IMR-90 (cell line): Measurements from ENCODE around the gene NAP1L1. TPM values are rescaled to one million over a fixed set of nuclear protein-coding genes. Genes with fewer than 3 reads are reported as not detected.

Experiments used
- ATAC-seq: fragments of 200-7000 bp; cut with Tn5 transposase; 2 replicates; pipeline ENCODE4 v1.9.1; 2020; ENCODE audit warnings: low read depth, mild to moderate bottlenecking, moderate library complexity
- BruUV-seq: library from RNA; stranded (reverse); fragments of 400-500 nt; replicated peaks from 2 replicates; lab custom pipeline; 2021; lab: Mats Ljungman, UMichigan
- CTCF ChIA-PET: fragments of 300-600 bp; formaldehyde crosslinking; extraction: SDS; loops from one replicate; lab custom pipeline; 2021; ENCODE audit warnings: antibody characterized with exemption; lab: Yijun Ruan, JAX
- POLR2A ChIA-PET: fragments of 300-600 bp; sonication (Branson Sonifier 250); formaldehyde crosslinking; loops from one replicate; lab custom pipeline; 2022; ENCODE audit warnings: antibody characterized with exemption; ENCODE audit not compliant: unreplicated experiment; lab: Charles Lee
- DNase-seq: peaks from one replicate; pipeline ENCODE4 v3.0.0; 2013
- H2AFZ ChIP-seq: replicated peaks from 2 replicates; pipeline ENCODE3; 2013; ENCODE audit warnings: low read length, mild to moderate bottlenecking; ENCODE audit not compliant: poor library complexity
- H2AK5ac ChIP-seq: 2 replicates; pipeline ENCODE4 v1.6.1; 2013; ENCODE audit warnings: low read depth, low read length, inconsistent platforms
- H2AK9ac ChIP-seq: replicated peaks from 2 replicates; pipeline ENCODE3; 2013; ENCODE audit warnings: mild to moderate bottlenecking, low read depth, low read length, moderate library complexity; ENCODE audit not compliant: poor library complexity
- H2BK120ac ChIP-seq: 2 replicates; pipeline ENCODE4 v1.6.1; 2013; ENCODE audit warnings: low read depth, low read length, inconsistent platforms
- H2BK15ac ChIP-seq: 3 replicates; pipeline ENCODE4 v1.6.1; 2013; ENCODE audit warnings: low read depth, low read length, inconsistent platforms
- H2BK20ac ChIP-seq: 2 replicates; pipeline ENCODE4 v1.6.1; 2013; ENCODE audit warnings: low read depth, mild to moderate bottlenecking, inconsistent platforms, low read length, moderate library complexity
- H2BK5ac ChIP-seq: 2 replicates; pipeline ENCODE4 v1.6.1; 2013; ENCODE audit warnings: mild to moderate bottlenecking, low read depth, low read length, inconsistent platforms; ENCODE audit not compliant: poor library complexity, severe bottlenecking
- H3K14ac ChIP-seq: replicated peaks from 2 replicates; pipeline ENCODE4 v1.6.1; 2013; ENCODE audit warnings: low read depth, low read length, inconsistent platforms
- H3K18ac ChIP-seq: 2 replicates; pipeline ENCODE4 v1.6.1; 2013; ENCODE audit warnings: low read depth, low read length, control low read depth
- H3K23ac ChIP-seq: 2 replicates; pipeline ENCODE4 v1.6.1; 2013; ENCODE audit warnings: low read depth, low read length, inconsistent platforms
- H3K27ac ChIP-seq: 2 replicates; pipeline ENCODE4 v1.5.1; 2013; ENCODE audit warnings: mild to moderate bottlenecking, control low read depth, low read length; ENCODE audit not compliant: insufficient read depth
- H3K27me3 ChIP-seq: 2 replicates; pipeline ENCODE4 v1.6.1; 2013; ENCODE audit warnings: low read length; ENCODE audit not compliant: control insufficient read depth, insufficient read depth
- H3K36me3 ChIP-seq: 2 replicates; pipeline ENCODE4 v1.6.1; 2013; ENCODE audit warnings: low read length, mixed read lengths; ENCODE audit not compliant: control insufficient read depth, insufficient read depth
- H3K4ac ChIP-seq: 2 replicates; pipeline ENCODE4 v1.6.1; 2013; ENCODE audit warnings: low read depth, low read length, inconsistent platforms
- H3K4me1 ChIP-seq: 2 replicates; pipeline ENCODE4 v1.6.1; 2013; ENCODE audit warnings: low read length, mixed read lengths; ENCODE audit not compliant: control insufficient read depth, insufficient read depth
- H3K4me2 ChIP-seq: 2 replicates; pipeline ENCODE4 v1.6.1; 2013; ENCODE audit warnings: low read depth, mild to moderate bottlenecking, control low read depth, low read length, moderate library complexity
- H3K4me3 ChIP-seq: 2 replicates; pipeline ENCODE4 v1.5.1; 2013; ENCODE audit warnings: low read depth, mild to moderate bottlenecking, control low read depth, low read length, moderate library complexity; ENCODE audit not compliant: insufficient read depth
- H3K56ac ChIP-seq: 2 replicates; pipeline ENCODE4 v1.6.1; 2013; ENCODE audit warnings: low read length, inconsistent platforms; ENCODE audit not compliant: insufficient read depth; ENCODE audit errors: extremely low read depth
- H3K79me1 ChIP-seq, 2 experiments: 2 replicates each; pipeline ENCODE4 v1.6.1; 2013; ENCODE audit warnings: low read length in 2 of 2, inconsistent platforms in 1 of 2, low read depth in 1 of 2
- H3K9ac ChIP-seq: 2 replicates; pipeline ENCODE4 v1.6.1; 2013; ENCODE audit warnings: low read depth, low read length, control low read depth
- H3K9me1 ChIP-seq: 2 replicates; pipeline ENCODE4 v1.6.1; 2013; ENCODE audit warnings: low read length, inconsistent platforms; ENCODE audit not compliant: insufficient read depth
- H3K9me3 ChIP-seq: 2 replicates; pipeline ENCODE4 v1.6.1; 2013; ENCODE audit warnings: low read length; ENCODE audit not compliant: control insufficient read depth, insufficient read depth
- H4K20me1 ChIP-seq: 2 replicates; pipeline ENCODE4 v1.6.1; 2013; ENCODE audit warnings: low read length, inconsistent platforms; ENCODE audit not compliant: insufficient read depth
- H4K5ac ChIP-seq: 2 replicates; pipeline ENCODE4 v1.6.1; 2013; ENCODE audit warnings: mild to moderate bottlenecking, low read depth, low read length, control low read depth
- H4K8ac ChIP-seq, 2 experiments: 2 replicates each; pipeline ENCODE4 v1.6.1; 2013; ENCODE audit warnings: low read depth in 2 of 2, low read length in 2 of 2, control low read depth in 1 of 2, inconsistent platforms in 1 of 2
- H4K91ac ChIP-seq: 2 replicates; pipeline ENCODE4 v1.6.1; 2013; ENCODE audit warnings: low read depth, low read length, inconsistent platforms; ENCODE audit not compliant: insufficient read depth
- BHLHE40 ChIP-seq: fragments of 150-350 bp; IDR thresholded peaks from 2 replicates; pipeline ENCODE4 v1.6.1; 2016; ENCODE audit warnings: mild to moderate bottlenecking, low read depth, low read length
- CEBPB ChIP-seq: IDR thresholded peaks from 2 replicates; pipeline ENCODE4 v1.6.1; 2012; ENCODE audit warnings: low read depth, low read length, improper control_type of control experiment
- CHD1 ChIP-seq: IDR thresholded peaks from 2 replicates; pipeline ENCODE4 v1.6.1; 2012; ENCODE audit warnings: low read depth, low read length, improper control_type of control experiment
- CTCF ChIP-seq: conservative IDR thresholded peaks from 2 replicates; pipeline ENCODE4 v1.5.1; 2012; ENCODE audit warnings: mild to moderate bottlenecking, low read depth, low read length, improper control_type of control experiment
- ELK1 ChIP-seq: fragments of 150-350 bp; IDR thresholded peaks from 2 replicates; pipeline ENCODE4 v1.6.1; 2016; ENCODE audit warnings: low read depth, mild to moderate bottlenecking, low read length, moderate library complexity, borderline replicate concordance
- FOS ChIP-seq: fragments of 150-350 bp; IDR thresholded peaks from 2 replicates; pipeline ENCODE4 v1.6.1; 2016; ENCODE audit warnings: low read depth, low read length
- MAFK ChIP-seq: IDR thresholded peaks from 2 replicates; pipeline ENCODE4 v1.6.1; 2012; ENCODE audit warnings: low read depth, low read length, improper control_type of control experiment
- MAZ ChIP-seq: IDR thresholded peaks from 2 replicates; pipeline ENCODE4 v1.6.1; 2012; ENCODE audit warnings: low read depth, mild to moderate bottlenecking, low read length, improper control_type of control experiment, moderate library complexity, borderline replicate concordance
- MXI1 ChIP-seq: IDR thresholded peaks from 2 replicates; pipeline ENCODE4 v1.6.1; 2012; ENCODE audit warnings: low read depth, mild to moderate bottlenecking, low read length, moderate library complexity, borderline replicate concordance
- NFE2L2 ChIP-seq: fragments of 150-350 bp; IDR thresholded peaks from 2 replicates; pipeline ENCODE4 v1.6.1; 2016; ENCODE audit warnings: low read depth, mild to moderate bottlenecking, low read length
- POLR2A ChIP-seq: IDR thresholded peaks from 2 replicates; pipeline ENCODE4 v1.6.1; 2012; ENCODE audit warnings: mild to moderate bottlenecking, low read depth, low read length
- RAD21 ChIP-seq: IDR thresholded peaks from 2 replicates; pipeline ENCODE4 v1.6.1; 2012; ENCODE audit warnings: low read length, improper control_type of control experiment
- RCOR1 ChIP-seq: IDR thresholded peaks from 2 replicates; pipeline ENCODE4 v1.6.1; 2012; ENCODE audit warnings: mild to moderate bottlenecking, low read length, improper control_type of control experiment; ENCODE audit not compliant: insufficient replicate concordance
- RFX5 ChIP-seq: IDR thresholded peaks from 2 replicates; pipeline ENCODE4 v1.8.0; 2012; ENCODE audit warnings: low read depth, mild to moderate bottlenecking, low read length, moderate library complexity
- SMC3 ChIP-seq: fragments of 150-350 bp; IDR thresholded peaks from 2 replicates; pipeline ENCODE4 v1.6.1; 2016; ENCODE audit warnings: low read depth, mild to moderate bottlenecking, antibody characterized with exemption, low read length, moderate library complexity
- USF2 ChIP-seq: fragments of 150-350 bp; IDR thresholded peaks from 2 replicates; pipeline ENCODE4 v1.6.1; 2017; ENCODE audit warnings: mild to moderate bottlenecking, antibody characterized with exemption, low read length, low read depth
- WGBS, 2 experiments: methylation state at CpG; one replicate each; pipeline versions ENCODE4 v1.1.5 to v1.1.7; 2013; ENCODE audit warnings: missing lambda C conversion rate in 2 of 2; ENCODE audit not compliant: insufficient read length in 1 of 2; ENCODE audit errors: extremely low coverage in 2 of 2; 5-methylcytosine and 5-hydroxymethylcytosine counted together
- dilution Hi-C: fragments of 300-500 bp; cut with HindIII; formaldehyde crosslinking; loops from one replicate; pipeline ENCODE4 v1.14.3; 2018; ENCODE audit warnings: low sequenced_read_pairs; ENCODE audit not compliant: unreplicated experiment
- in situ Hi-C: fragments of 300-500 bp; cut with MboI; formaldehyde crosslinking; loops from 3 replicates; pipeline ENCODE4 v1.14.3; 2019; ENCODE audit warnings: low sequenced_read_pairs, inconsistent platforms, mixed read lengths
- intact Hi-C: fragments of 100-400 bp; cut with micrococcal nuclease; formaldehyde crosslinking; loops from 2 replicates; pipeline ENCODE4 v1.10.0; 2022
- polyA plus RNA-seq, 3 experiments: library from polyadenylated mRNA; depleted of rRNA; stranded (reverse); fragments of >200 nt; gene quantifications; 2 replicates each; pipeline ENCODE4 v1.2.3, GENCODE V29; 2012; ENCODE audit warnings: low replicate concordance in 1 of 3
- total RNA-seq: library from RNA; depleted of rRNA; stranded (reverse); fragments of >200 nt; gene quantifications from 2 replicates; pipeline ENCODE4 v1.2.3, GENCODE V29; 2012

The NAP1L1 gene
- total and polyA plus RNA-seq, 2 of the 4 experiments (the other 2 are of a cell fraction): 86.4 to 200 TPM

- Histone ChIP-seq H4K8ac (peak overlapping the region; percentile 1 to 52), H3K23ac (peak overlapping the region; percentile 39; the same call in 1 of the 2 replicates), H3K27me3 (no peaks in the 10 kb centered on the region), H2BK15ac (peak overlapping the region; percentile 51; the same call in 2 of the 3 replicates), H3K9me3 (no peaks in the 10 kb centered on the region), H3K56ac (peak overlapping the region; percentile 32), H4K91ac (peak overlapping the region; percentile 57), H3K4me1 (peaks cover 18% of the 10 kb centered on the region), H2AK9ac (no peak overlapping the region), H2AK5ac (peak overlapping the region; percentile 55), H3K18ac (peak overlapping the region; percentile 6; the same call in 1 of the 2 replicates), H2BK20ac (peak overlapping the region; percentile 86), H3K9me1 (peaks cover 8% of the 10 kb centered on the region; the same call in 1 of the 2 replicates), H2BK120ac (peak overlapping the region; percentile 86), H3K4me3 (no peak overlapping the region), H2BK5ac (peak overlapping the region; percentile 20), H3K27ac (no peak overlapping the region; the same call in 1 of the 2 replicates), H3K36me3 (no peaks in the 10 kb centered on the region), H3K4me2 (no peak overlapping the region), H3K9ac (no peak overlapping the region), H4K20me1 (no peaks in the 10 kb centered on the region), H3K4ac (peak overlapping the region; percentile 75; the same call in 1 of the 2 replicates), H2AFZ (no peak overlapping the region), H4K5ac (peak overlapping the region; percentile 27; the same call in 1 of the 2 replicates), H3K14ac (peak overlapping the region; percentile 24), H3K79me1 (peaks cover 0 to 22% of the 10 kb centered on the region in 2 experiments)
- dilution Hi-C loops (no loop called here), intact Hi-C loops (no loop called here), in situ Hi-C loops (no loop called here)
- no peak for DNase-seq
- WGBS, 2 experiments: no CpG with 5 or more reads among the region's 1 CpG
- no TSS peak for BruUV-seq
- ChIA-PET CTCF (interaction anchor here (0.7 kb wide), 1 partner anchor 367 kb away, joined by 4 read pairs; no protein-coding TSS in a partner anchor), POLR2A (no interaction called here)
- TF ChIP-seq CTCF (no peak), POLR2A (no peak), ELK1 (no peak), MAFK (no peak), BHLHE40 (no peak), USF2 (no peak), CHD1 (no peak), RFX5 (no peak), FOS (no peak), SMC3 (no peak), CEBPB (no peak), NFE2L2 (no peak), MAZ (no peak), RCOR1 (no peak), MXI1 (no peak), RAD21 (no peak)
- ATAC-seq: no peak
Measured at GRCh38 chr12:76018672-76019071, 65.8 kb downstream of the NAP1L1 start.
